ENCODE data around the gene NME4.

DNA sequence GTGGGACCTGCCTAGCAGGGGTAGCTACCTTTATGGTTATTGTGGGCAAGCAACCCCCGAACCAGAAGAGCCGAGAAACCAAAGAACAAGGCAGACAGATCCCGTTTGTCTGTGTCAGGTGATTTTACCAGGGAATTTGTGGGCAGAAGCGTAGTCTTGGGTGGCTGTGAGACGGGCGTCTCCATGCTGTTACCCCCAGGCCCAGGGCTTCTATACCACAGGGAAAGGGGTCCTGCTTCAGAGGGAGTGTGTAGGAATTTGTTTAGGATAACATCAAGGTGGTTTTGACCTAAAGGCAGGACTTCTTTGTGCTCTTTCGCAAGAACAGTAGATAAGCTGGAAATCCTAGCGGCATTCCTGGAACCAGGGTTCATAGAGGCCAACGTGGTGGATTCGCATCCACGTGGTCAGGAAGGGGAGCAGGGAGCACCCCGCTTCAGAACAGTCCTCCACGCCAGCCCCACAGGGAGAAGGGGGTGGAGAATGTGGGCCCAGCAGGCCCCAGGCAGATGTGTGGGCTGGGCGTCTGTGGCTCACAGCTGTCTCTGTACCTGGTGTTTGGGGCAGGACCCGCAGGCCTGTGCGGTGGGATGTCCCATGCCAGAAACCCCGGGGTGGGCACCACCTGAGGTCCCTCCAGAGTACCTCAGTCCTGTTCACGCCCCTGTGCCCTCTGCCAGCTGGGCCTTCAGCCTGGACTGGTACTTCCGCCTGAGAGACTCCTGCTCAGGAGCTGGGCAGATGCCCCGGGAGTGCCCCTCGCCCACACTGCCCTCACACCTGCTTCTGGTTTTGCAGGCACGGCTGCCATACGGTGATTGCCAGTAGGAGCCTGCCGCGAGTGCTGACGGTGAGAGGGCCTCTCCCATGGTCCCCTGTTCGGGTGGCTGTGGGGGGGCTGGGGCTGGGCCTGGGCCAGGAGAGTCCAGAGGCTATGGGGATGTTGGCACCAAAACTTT lies 8.8 kb downstream of the NME4 start:
- TF ChIP-seq EZH2 (IDR thresholded peaks at IDR 0.05) (no peak), EGR1 (IDR thresholded peaks at IDR 0.05; ENCODE audit: low read depth) (no peak), POLR2A (IDR thresholded peaks at IDR 0.05; ENCODE audit: borderline replicate concordance, extremely low read depth, insufficient read depth, insufficient read length) (no peak), POLR2AphosphoS5 (IDR thresholded peaks at IDR 0.05; ENCODE audit: low read depth, low read length) (no peak)
- TF ChIP-seq, protein P1, sequence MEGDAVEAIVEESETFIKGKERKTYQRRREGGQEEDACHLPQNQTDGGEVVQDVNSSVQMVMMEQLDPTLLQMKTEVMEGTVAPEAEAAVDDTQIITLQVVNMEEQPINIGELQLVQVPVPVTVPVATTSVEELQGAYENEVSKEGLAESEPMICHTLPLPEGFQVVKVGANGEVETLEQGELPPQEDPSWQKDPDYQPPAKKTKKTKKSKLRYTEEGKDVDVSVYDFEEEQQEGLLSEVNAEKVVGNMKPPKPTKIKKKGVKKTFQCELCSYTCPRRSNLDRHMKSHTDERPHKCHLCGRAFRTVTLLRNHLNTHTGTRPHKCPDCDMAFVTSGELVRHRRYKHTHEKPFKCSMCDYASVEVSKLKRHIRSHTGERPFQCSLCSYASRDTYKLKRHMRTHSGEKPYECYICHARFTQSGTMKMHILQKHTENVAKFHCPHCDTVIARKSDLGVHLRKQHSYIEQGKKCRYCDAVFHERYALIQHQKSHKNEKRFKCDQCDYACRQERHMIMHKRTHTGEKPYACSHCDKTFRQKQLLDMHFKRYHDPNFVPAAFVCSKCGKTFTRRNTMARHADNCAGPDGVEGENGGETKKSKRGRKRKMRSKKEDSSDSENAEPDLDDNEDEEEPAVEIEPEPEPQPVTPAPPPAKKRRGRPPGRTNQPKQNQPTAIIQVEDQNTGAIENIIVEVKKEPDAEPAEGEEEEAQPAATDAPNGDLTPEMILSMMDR (IDR thresholded peaks at IDR 0.05 in 2 of 3, conservative IDR thresholded peaks at IDR 0.05 in 1 of 3; ENCODE audit: borderline replicate concordance in 1 of 3, insufficient read depth in 1 of 3, low read depth in 2 of 3, low read length in 2 of 3): no peak

Measured in HCT116 (cell line).